Endothelial cell of hepatic sinusoid (primary cell): ENCODE data around the gene HMGXB3.
"Not testable (repeated sequence)": the region's sequence is repeated elsewhere in the genome, so short reads cannot be mapped to it uniquely, and the experiment has no call there.

Experiments
- in situ Hi-C: cut with HindIII; loops from 2 replicates; pipeline ENCODE4 v1.10.0; 2017; ENCODE audit warnings: low sequenced_read_pairs

The HMGXB3 gene

GRCh38 chr5:150050172-150050811 lies 49.8 kb downstream of the HMGXB3 start:
- in situ Hi-C loops, result not testable (repeated sequence)

- in situ Hi-C loops, result no loop called here
Measured at GRCh38 chr5:150051657-150052195, 51.2 kb downstream of the HMGXB3 start.

GRCh38 chr5:150052226-150052955 lies 51.9 kb downstream of the HMGXB3 start:
- in situ Hi-C loops, result no loop called here

- in situ Hi-C loops, result no loop called here
Measured at GRCh38 chr5:150052956-150053712, 52.6 kb downstream of the HMGXB3 start.

GRCh38 chr5:150053713-150054392 lies 53.3 kb downstream of the HMGXB3 start:
- in situ Hi-C loops, result no loop called here

GRCh38 chr5:150054569-150054968 lies 54.0 kb downstream of the HMGXB3 start:
- in situ Hi-C loops, result no loop called here

GRCh38 chr5:150055326-150056074 lies 55.0 kb downstream of the HMGXB3 start:
- in situ Hi-C loops, result no loop called here

- in situ Hi-C loops, result no loop called here
Measured at GRCh38 chr5:150056075-150056443, 55.5 kb downstream of the HMGXB3 start.

- in situ Hi-C loops, result no loop called here
Measured at GRCh38 chr5:150057052-150057451, 56.5 kb downstream of the HMGXB3 start.

- in situ Hi-C loops, result no loop called here
Measured at GRCh38 chr5:150057511-150057910, 57.0 kb downstream of the HMGXB3 start.

- in situ Hi-C loops, result no loop called here
Measured at GRCh38 chr5:150057996-150058395, 57.5 kb downstream of the HMGXB3 start.

GRCh38 chr5:150058480-150059126 lies 58.1 kb downstream of the HMGXB3 start:
- in situ Hi-C loops, result no loop called here

- in situ Hi-C loops, result loop anchor here (5.0 kb wide), 2 partner anchors 37 to 48 kb away; no protein-coding TSS in a partner anchor
Measured at GRCh38 chr5:150059623-150060022, 59.1 kb downstream of the HMGXB3 start.

GRCh38 chr5:150060471-150060870 lies 59.9 kb downstream of the HMGXB3 start:
- in situ Hi-C loops, result loop anchor here (5.0 kb wide), 2 partner anchors 38 to 47 kb away; no protein-coding TSS in a partner anchor

GRCh38 chr5:150061538-150061995 lies 61.0 kb downstream of the HMGXB3 start:
- in situ Hi-C loops, result loop anchor here (5.0 kb wide), 2 partner anchors 39 to 46 kb away; no protein-coding TSS in a partner anchor

GRCh38 chr5:150062216-150062922 lies 61.8 kb downstream of the HMGXB3 start:
- in situ Hi-C loops, result loop anchor here (5.0 kb wide), 2 partner anchors 40 to 45 kb away; no protein-coding TSS in a partner anchor

GRCh38 chr5:150063638-150064037 lies 63.1 kb downstream of the HMGXB3 start:
- in situ Hi-C loops, result loop anchor here (5.0 kb wide), 2 partner anchors 41 to 44 kb away; no protein-coding TSS in a partner anchor

GRCh38 chr5:150064681-150065220 lies 64.2 kb downstream of the HMGXB3 start:
- in situ Hi-C loops, result loop anchor here (5.0 kb wide), 2 partner anchors 42 to 43 kb away; no protein-coding TSS in a partner anchor
